ENCODE results near the gene PMIS2.

The PMIS2 gene

GRCh38 chr19:35543280-35544109 is 42.5 kb upstream of the PMIS2 start:
- Mint-ChIP-seq H3K4me3 (peak overlapping the region; percentile 63 to 68 (median 66)), H3K36me3 (ENCODE audit: low read depth) (peaks cover 9% of the 10 kb centered on the region), H3K27me3 (ENCODE audit: low read depth) (peaks cover 4% of the 10 kb centered on the region), H3K27ac (no peak overlapping the region), H3K4me1 (peaks cover 19% of the 10 kb centered on the region), H3K9me3 (no peaks in the 10 kb centered on the region)
- TF ChIP-seq CTCF (IDR thresholded peaks at IDR 0.05; ENCODE audit: unreplicated experiment in 3 of 3), result no peak

GRCh38 chr19:35544110-35544802 is 41.7 kb upstream of the PMIS2 start:
- H3K27ac Mint-ChIP-seq, result peak overlapping the region in 2 of 3 experiments; percentile 65 to 85
- peaks cover 19% of the 10 kb centered on the region for H3K4me1 Mint-ChIP-seq
- H3K9me3 Mint-ChIP-seq, result no peaks in the 10 kb centered on the region
- H3K27me3 Mint-ChIP-seq (ENCODE audit: low read depth), result peaks cover 4% of the 10 kb centered on the region
- peak overlapping the region; percentile 92 to 97 (median 96) for H3K4me3 Mint-ChIP-seq
- no peak for TF ChIP-seq CTCF (IDR thresholded peaks at IDR 0.05; ENCODE audit: unreplicated experiment in 3 of 3)
- peaks cover 9% of the 10 kb centered on the region for H3K36me3 Mint-ChIP-seq (ENCODE audit: low read depth)

- Mint-ChIP-seq H3K4me3 (peak within 1 kb of the TSS; percentile 92 to 97 (median 96)), H3K36me3 (ENCODE audit: low read depth) (peaks cover 7% of the 10 kb centered on the region), H3K27me3 (ENCODE audit: low read depth) (peaks cover 4% of the 10 kb centered on the region), H3K4me1 (peaks cover 19% of the 10 kb centered on the region), H3K9me3 (no peaks in the 10 kb centered on the region), H3K27ac (peak within 1 kb of the TSS in 2 of 3 experiments; percentile 74 to 85)
- no peak for TF ChIP-seq CTCF (IDR thresholded peaks at IDR 0.05; ENCODE audit: unreplicated experiment in 3 of 3)
These were observed 40.7 kb upstream of the PMIS2 start, which contains the start of gene TMEM147 for GRCh38 chr19:35545001-35545854. TSS of gene TMEM147 (plus strand) at chr19:35545626. CDS start at chr19:35545740, 114 bp downstream.

- Mint-ChIP-seq H3K27ac (peak overlapping the region in 2 of 3 experiments; percentile 56 to 74), H3K9me3 (no peaks in the 10 kb centered on the region), H3K4me1 (peaks cover 19% of the 10 kb centered on the region), H3K27me3 (ENCODE audit: low read depth) (peaks cover 4% of the 10 kb centered on the region), H3K36me3 (ENCODE audit: low read depth) (peaks cover 4% of the 10 kb centered on the region), H3K4me3 (peak overlapping the region; percentile 92 to 97 (median 96))
- TF ChIP-seq CTCF (IDR thresholded peaks at IDR 0.05; ENCODE audit: unreplicated experiment in 3 of 3), result no peak
These were observed 40.1 kb upstream of the PMIS2 start for GRCh38 chr19:35545855-35546381.

- no peak for TF ChIP-seq CTCF (IDR thresholded peaks at IDR 0.05; ENCODE audit: unreplicated experiment in 3 of 3)
- Mint-ChIP-seq H3K27ac (peak overlapping the region in 2 of 3 experiments; percentile 55 to 56), H3K36me3 (ENCODE audit: low read depth) (peaks cover 4% of the 10 kb centered on the region), H3K9me3 (no peaks in the 10 kb centered on the region), H3K4me1 (peaks cover 19% of the 10 kb centered on the region), H3K27me3 (ENCODE audit: low read depth) (peaks cover 4% of the 10 kb centered on the region), H3K4me3 (peak overlapping the region; percentile 92 to 97 (median 96))
These were observed 39.4 kb upstream of the PMIS2 start for GRCh38 chr19:35546532-35546931.

Measured in nephron (organoid).